ENCODE results near the gene C7orf33.
"Not testable (repeated sequence)": the region's sequence is repeated elsewhere in the genome, so short reads cannot be mapped to it uniquely, and the experiment has no call there.

C7orf33 gene

GRCh38 chr7:148590471-148590870 is at the start of gene C7orf33:
Gene C7orf33 (plus strand): TSS chr7:148590766. CDS start chr7:148590926, 160 bp downstream.
- no peak for DNase-seq

- no peak for DNase-seq
These were observed 48.6 kb upstream of the C7orf33 start for GRCh38 chr7:148541891-148542504.

- DNase-seq = no peak
These were observed 47.3 kb upstream of the C7orf33 start for GRCh38 chr7:148543302-148543701.

- no peak for DNase-seq
These were observed 45.4 kb upstream of the C7orf33 start for GRCh38 chr7:148545172-148545571.

GRCh38 chr7:148545932-148546331 is 44.6 kb upstream of the C7orf33 start:
- no peak for DNase-seq

GRCh38 chr7:148546857-148547256 is 43.7 kb upstream of the C7orf33 start:
- no peak for DNase-seq

GRCh38 chr7:148547951-148548350 is 42.6 kb upstream of the C7orf33 start:
- DNase-seq = no peak

- no peak for DNase-seq
These were observed 36.6 kb upstream of the C7orf33 start for GRCh38 chr7:148553979-148554378.

GRCh38 chr7:148556892-148557291 is 33.7 kb upstream of the C7orf33 start:
- DNase-seq = no peak

GRCh38 chr7:148558914-148559313 is 31.7 kb upstream of the C7orf33 start:
- DNase-seq = no peak

- DNase-seq = no peak
These were observed 29.5 kb upstream of the C7orf33 start for GRCh38 chr7:148561099-148561498.

- no peak for DNase-seq
These were observed 26.8 kb upstream of the C7orf33 start for GRCh38 chr7:148563583-148564274.

GRCh38 chr7:148564275-148564951 is 26.2 kb upstream of the C7orf33 start:
- peak; percentile 29 for DNase-seq

- DNase-seq = no peak
These were observed 23.8 kb upstream of the C7orf33 start for GRCh38 chr7:148566736-148567135.

- no peak for DNase-seq
These were observed 23.0 kb upstream of the C7orf33 start for GRCh38 chr7:148567524-148567923.

GRCh38 chr7:148570510-148570909 is 20.1 kb upstream of the C7orf33 start:
- DNase-seq = no peak

- not testable (repeated sequence) for DNase-seq
These were observed 19.6 kb upstream of the C7orf33 start for GRCh38 chr7:148570973-148571372.

GRCh38 chr7:148571381-148571780 is 19.2 kb upstream of the C7orf33 start:
- no peak for DNase-seq

GRCh38 chr7:148572067-148572522 is 18.5 kb upstream of the C7orf33 start:
- DNase-seq = no peak

GRCh38 chr7:148573581-148573980 is 17.0 kb upstream of the C7orf33 start:
- DNase-seq = not testable (repeated sequence)

- peak; percentile 44 for DNase-seq
These were observed 14.7 kb upstream of the C7orf33 start for GRCh38 chr7:148575640-148576411.

- no peak for DNase-seq
These were observed 11.2 kb upstream of the C7orf33 start for GRCh38 chr7:148579366-148579765.

- DNase-seq = no peak
These were observed 10.1 kb upstream of the C7orf33 start for GRCh38 chr7:148580446-148580845.

All from HCEC 1CT (cell line).